ENCODE data around the gene SLC34A2. TPM values are rescaled to one million over a fixed set of nuclear protein-coding genes. Genes with fewer than 3 reads are reported as not detected.

Gene SLC34A2
- total RNA-seq, 1 experiment from 2014 or later = 0.28 TPM

DNA sequence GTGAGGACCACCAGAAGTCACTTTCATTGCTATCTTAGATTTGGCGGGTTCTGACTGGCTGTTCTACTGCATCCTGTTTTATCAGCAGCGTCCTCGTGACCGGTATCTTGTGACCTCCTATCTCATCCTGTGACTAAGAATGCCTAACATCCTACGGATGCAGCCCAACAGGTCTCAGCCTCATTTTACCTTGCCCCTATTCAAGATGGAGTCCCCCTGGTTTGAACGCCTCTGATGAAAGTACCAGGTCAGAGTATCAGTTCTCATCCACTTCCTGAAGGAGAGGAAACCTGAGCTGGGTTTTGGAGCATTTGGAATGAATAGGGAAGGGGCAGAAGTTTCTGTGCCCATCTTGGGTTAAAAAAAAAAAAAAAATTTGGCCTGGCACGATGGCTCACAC lies 70.2 kb downstream of the SLC34A2 start:
- no peaks in the 10 kb centered on the region for H3K27me3 ChIP-seq (ENCODE audit: control insufficient read depth, insufficient read depth, low read length)
- no peak overlapping the region for H3K4me3 ChIP-seq (ENCODE audit: insufficient read depth, low read depth, low read length)
- H3K36me3 ChIP-seq (replicated peaks; ENCODE audit: control insufficient read depth, insufficient read depth, low read length) = no peaks in the 10 kb centered on the region
- DNase-seq = no peak

DNA sequence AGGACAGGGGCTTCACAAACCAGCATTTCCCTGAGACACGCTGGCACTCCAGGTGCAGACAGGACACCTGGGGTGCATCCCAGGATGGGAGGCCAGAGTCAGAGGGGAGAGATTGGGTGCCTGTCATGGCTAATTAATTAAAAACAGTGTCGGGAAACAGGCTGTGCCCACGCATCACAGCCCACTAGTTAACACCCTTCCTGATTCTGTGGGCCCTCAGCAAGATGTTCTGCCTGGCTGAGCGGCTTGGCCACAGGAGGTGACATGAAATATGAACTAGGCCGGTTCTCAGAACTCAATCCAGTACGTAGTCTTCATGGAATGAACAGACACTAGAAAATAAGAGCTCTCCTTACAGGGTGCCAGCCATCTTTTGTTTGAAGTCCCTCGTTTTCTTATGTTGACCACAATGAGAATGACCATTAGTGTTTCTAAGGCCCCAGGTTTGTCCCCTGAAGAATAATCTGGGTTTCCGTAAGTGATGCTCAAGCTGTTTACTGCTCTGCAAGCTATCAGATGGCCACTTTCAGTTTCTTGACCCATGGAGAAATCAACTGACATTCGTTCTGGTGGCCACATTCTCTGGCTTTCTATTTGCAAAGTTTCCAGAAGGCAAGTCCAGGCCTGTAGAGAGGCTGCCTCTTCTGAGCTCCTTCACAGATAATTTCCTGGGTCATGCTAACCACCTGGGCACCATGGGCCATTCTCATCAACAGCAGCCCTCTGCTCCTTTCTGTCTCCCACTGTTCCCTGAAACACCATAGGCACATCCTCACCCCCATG lies 72.3 kb downstream of the SLC34A2 start:
- no peak overlapping the region for H3K4me3 ChIP-seq (ENCODE audit: insufficient read depth, low read depth, low read length)
- no peak for DNase-seq
- H3K36me3 ChIP-seq (replicated peaks; ENCODE audit: control insufficient read depth, insufficient read depth, low read length) = no peaks in the 10 kb centered on the region
- no peaks in the 10 kb centered on the region for H3K27me3 ChIP-seq (ENCODE audit: control insufficient read depth, insufficient read depth, low read length)

Other genes with a start within 250 kb of the SLC34A2 start
- 25.1 and 28.1 TPM in 2 replicates for gene SEL1L3, start 207.1 kb downstream of the SLC34A2 start, total RNA-seq (2014; rRNA removed; shearing (Covaris generic))